Brain microvascular endothelial cell (primary cell): ENCODE results near the gene PAK2.

ENCODE experiments used
- DNase-seq: peaks from one replicate; pipeline ENCODE4 v3.0.0-alpha.2; 2020
- H3K27ac ChIP-seq: fragments of 250-450 bp; sonication (Bioruptor Pico); 2 replicates; pipeline ENCODE4 v1.5.1; 2020; ENCODE audit warnings: mild to moderate bottlenecking, moderate library complexity
- H3K27me3 ChIP-seq: fragments of 250-450 bp; sonication (Bioruptor Pico); replicated peaks from 2 replicates; pipeline ENCODE4 v1.5.1; 2020; ENCODE audit warnings: mild to moderate bottlenecking
- H3K36me3 ChIP-seq: fragments of 250-450 bp; sonication (Bioruptor Pico); replicated peaks from 2 replicates; pipeline ENCODE4 v1.5.1; 2020; ENCODE audit warnings: mild to moderate bottlenecking
- H3K4me3 ChIP-seq: 2 replicates; pipeline ENCODE4 v1.5.1; 2011; ENCODE audit warnings: low read depth, mild to moderate bottlenecking, control low read depth, low read length, moderate library complexity
- in situ Hi-C: cut with HindIII; loops from 2 replicates; pipeline ENCODE4 v1.10.0; 2017; ENCODE audit warnings: low sequenced_read_pairs, low pct_ligation_motif_present
- TF ChIP-seq, protein P1 (sequence below): IDR thresholded peaks from 2 replicates; pipeline ENCODE4 v1.5.1; 2011; ENCODE audit warnings: low read depth, mild to moderate bottlenecking, moderate library complexity, low read length, control low read depth, inconsistent platforms; ENCODE audit errors: missing control alignments

PAK2 gene

DNA sequence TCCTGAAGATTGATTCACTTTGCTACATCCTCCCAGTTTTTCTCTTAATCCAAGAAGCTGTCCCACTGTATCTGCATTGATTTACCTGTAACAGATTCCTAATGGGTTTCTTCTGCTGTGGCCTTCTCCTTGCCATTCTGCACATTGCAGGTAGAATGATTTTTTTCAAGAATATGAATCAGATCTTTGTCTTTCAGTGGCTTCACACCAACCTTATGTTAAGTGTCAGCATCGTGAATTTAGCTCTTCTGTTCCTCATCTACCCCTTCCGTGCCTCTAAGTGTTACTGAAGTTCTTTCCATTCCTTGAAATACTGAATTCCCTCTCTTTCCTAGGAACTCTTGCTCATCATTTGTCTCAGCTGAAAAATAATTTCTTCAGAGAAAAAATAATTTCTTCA, 135.6 kb downstream of the PAK2 start:
- no peak overlapping the region for H3K27ac ChIP-seq
- no peaks in the 10 kb centered on the region for H3K27me3 ChIP-seq
- TF ChIP-seq, protein P1, sequence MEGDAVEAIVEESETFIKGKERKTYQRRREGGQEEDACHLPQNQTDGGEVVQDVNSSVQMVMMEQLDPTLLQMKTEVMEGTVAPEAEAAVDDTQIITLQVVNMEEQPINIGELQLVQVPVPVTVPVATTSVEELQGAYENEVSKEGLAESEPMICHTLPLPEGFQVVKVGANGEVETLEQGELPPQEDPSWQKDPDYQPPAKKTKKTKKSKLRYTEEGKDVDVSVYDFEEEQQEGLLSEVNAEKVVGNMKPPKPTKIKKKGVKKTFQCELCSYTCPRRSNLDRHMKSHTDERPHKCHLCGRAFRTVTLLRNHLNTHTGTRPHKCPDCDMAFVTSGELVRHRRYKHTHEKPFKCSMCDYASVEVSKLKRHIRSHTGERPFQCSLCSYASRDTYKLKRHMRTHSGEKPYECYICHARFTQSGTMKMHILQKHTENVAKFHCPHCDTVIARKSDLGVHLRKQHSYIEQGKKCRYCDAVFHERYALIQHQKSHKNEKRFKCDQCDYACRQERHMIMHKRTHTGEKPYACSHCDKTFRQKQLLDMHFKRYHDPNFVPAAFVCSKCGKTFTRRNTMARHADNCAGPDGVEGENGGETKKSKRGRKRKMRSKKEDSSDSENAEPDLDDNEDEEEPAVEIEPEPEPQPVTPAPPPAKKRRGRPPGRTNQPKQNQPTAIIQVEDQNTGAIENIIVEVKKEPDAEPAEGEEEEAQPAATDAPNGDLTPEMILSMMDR = no peak
- in situ Hi-C loops = no loop called here
- H3K4me3 ChIP-seq = no peak overlapping the region
- DNase-seq = no peak
- no peaks in the 10 kb centered on the region for H3K36me3 ChIP-seq
